Measurements from ENCODE around the gene CCND2. TPM values are rescaled to one million over a fixed set of nuclear protein-coding genes. Genes with fewer than 3 reads are reported as not detected.

The CCND2 gene
- total and polyA plus RNA-seq, 3 experiments from 2014 or later = 72.4 to 792 (median 784) TPM

GRCh38 chr12:4279198-4279690, 5.7 kb downstream of the CCND2 start:
- Mint-ChIP-seq H3K27ac (peak overlapping the region in 7 of 8 donors; percentile 29 to 100 (median 81)), H3K4me3 (peak overlapping the region in 4 of 7 donors; percentile 20 to 65 (median 60)), H3K9me3 (no peaks in the 10 kb centered on the region), H3K36me3 (peaks cover 6 to 92% (median 16%) of the 10 kb centered on the region in 3 donors), H3K4me1 (peaks cover 63 to 86% (median 79%) of the 10 kb centered on the region in 3 donors), H3K27me3 (peaks cover 0 to 2% of the 10 kb centered on the region in 2 donors)
- ChIA-PET POLR2A (interaction anchor here (0.6 to 1.2 kb wide), 2 partner anchors 11 to 169 kb away, joined by 3 to 5 read pairs; no protein-coding TSS in a partner anchor), CTCF (interaction anchor here (1.0 to 7.4 kb wide), 8 partner anchors 10 to 394 kb away, joined by 3 to 133 read pairs (median 48); no protein-coding TSS in a partner anchor)
- Histone ChIP-seq H3K36me3 (ENCODE audit: insufficient read depth, low read length) (peaks cover 74% of the 10 kb centered on the region), H3K9me3 (ENCODE audit: low read length) (no peaks in the 10 kb centered on the region), H3K27me3 (ENCODE audit: insufficient read depth, low read length, poor library complexity, severe bottlenecking) (no peaks in the 10 kb centered on the region), H3K4me3 (ENCODE audit: low read length) (no peak overlapping the region), H3K27ac (ENCODE audit: low read depth, low read length) (no peak overlapping the region), H3K4me1 (ENCODE audit: insufficient read depth, low read length) (peaks cover 64% of the 10 kb centered on the region)
- no peak for DNase-seq

- Histone ChIP-seq H3K36me3 (ENCODE audit: insufficient read depth, low read length) (peaks cover 82% of the 10 kb centered on the region), H3K4me1 (ENCODE audit: insufficient read depth, low read length) (peaks cover 67% of the 10 kb centered on the region), H3K27ac (ENCODE audit: low read depth, low read length) (no peak overlapping the region), H3K27me3 (ENCODE audit: insufficient read depth, low read length, poor library complexity, severe bottlenecking) (no peaks in the 10 kb centered on the region), H3K9me3 (ENCODE audit: low read length) (no peaks in the 10 kb centered on the region), H3K4me3 (ENCODE audit: low read length) (no peak overlapping the region)
- ChIA-PET CTCF (interaction anchor here (5.7 to 7.4 kb wide), 3 partner anchors 137 to 395 kb away, joined by 52 to 133 read pairs (median 115); no protein-coding TSS in a partner anchor), POLR2A (no interaction called here)
- DNase-seq = no peak
- peaks cover 6 to 97% (median 20%) of the 10 kb centered on the region in 3 donors for H3K36me3 Mint-ChIP-seq
- peak overlapping the region in 3 of 7 donors; percentile 45 to 54 (median 54) for H3K4me3 Mint-ChIP-seq
- peaks cover 0 to 2% of the 10 kb centered on the region in 2 donors for H3K27me3 Mint-ChIP-seq
- H3K9me3 Mint-ChIP-seq = no peaks in the 10 kb centered on the region
- peak overlapping the region in 7 of 8 donors; percentile 14 to 100 (median 68) for H3K27ac Mint-ChIP-seq
- H3K4me1 Mint-ChIP-seq = peaks cover 65 to 96% (median 90%) of the 10 kb centered on the region in 3 donors
Observed at GRCh38 chr12:4280351-4281163, 7.0 kb downstream of the CCND2 start.

GRCh38 chr12:4281173-4281654, 7.7 kb downstream of the CCND2 start:
- peaks cover 6 to 97% (median 25%) of the 10 kb centered on the region in 3 donors for H3K36me3 Mint-ChIP-seq
- H3K9me3 ChIP-seq (ENCODE audit: low read length) = no peaks in the 10 kb centered on the region
- H3K27ac Mint-ChIP-seq = peak overlapping the region in 5 of 8 donors; percentile 14 to 77 (median 40)
- ChIA-PET POLR2A (no interaction called here), CTCF (interaction anchor here (7.4 kb wide), 1 partner anchor 285 kb away, joined by 115 read pairs; no protein-coding TSS in a partner anchor)
- H3K9me3 Mint-ChIP-seq = no peaks in the 10 kb centered on the region
- no peak for DNase-seq
- H3K27me3 Mint-ChIP-seq = peaks cover 0 to under 1% of the 10 kb centered on the region in 2 donors
- H3K4me3 Mint-ChIP-seq = no peak overlapping the region
- peaks cover 67% of the 10 kb centered on the region for H3K4me1 ChIP-seq (ENCODE audit: insufficient read depth, low read length)
- peaks cover 84% of the 10 kb centered on the region for H3K36me3 ChIP-seq (ENCODE audit: insufficient read depth, low read length)
- no peak overlapping the region for H3K27ac ChIP-seq (ENCODE audit: low read depth, low read length)
- no peaks in the 10 kb centered on the region for H3K27me3 ChIP-seq (ENCODE audit: insufficient read depth, low read length, poor library complexity, severe bottlenecking)
- peaks cover 65 to 96% (median 90%) of the 10 kb centered on the region in 3 donors for H3K4me1 Mint-ChIP-seq
- no peak overlapping the region for H3K4me3 ChIP-seq (ENCODE audit: low read length)

- Histone ChIP-seq H3K27ac (ENCODE audit: low read depth, low read length) (no peak overlapping the region), H3K36me3 (ENCODE audit: insufficient read depth, low read length) (peaks cover 86% of the 10 kb centered on the region), H3K4me3 (ENCODE audit: low read length) (no peak overlapping the region), H3K4me1 (ENCODE audit: insufficient read depth, low read length) (peaks cover 67% of the 10 kb centered on the region), H3K27me3 (ENCODE audit: insufficient read depth, low read length, poor library complexity, severe bottlenecking) (no peaks in the 10 kb centered on the region), H3K9me3 (ENCODE audit: low read length) (no peaks in the 10 kb centered on the region)
- Mint-ChIP-seq H3K27me3 (no peaks in the 10 kb centered on the region), H3K36me3 (peaks cover 0 to 98% (median 24%) of the 10 kb centered on the region in 3 donors), H3K4me1 (peaks cover 65 to 96% (median 90%) of the 10 kb centered on the region in 3 donors), H3K27ac (peak overlapping the region in 7 of 8 donors; percentile 7 to 84 (median 39)), H3K9me3 (no peaks in the 10 kb centered on the region), H3K4me3 (no peak overlapping the region)
- no peak for DNase-seq
- POLR2A ChIA-PET = no interaction called here
- CTCF ChIA-PET = interaction anchor here (7.4 kb wide), 1 partner anchor 286 kb away, joined by 115 read pairs; no protein-coding TSS in a partner anchor
Observed at GRCh38 chr12:4282103-4282891, 8.7 kb downstream of the CCND2 start.

GRCh38 chr12:4282892-4283511, 9.4 kb downstream of the CCND2 start:
- no peak for DNase-seq
- POLR2A ChIA-PET = no interaction called here
- Mint-ChIP-seq H3K27ac (peak overlapping the region in 6 of 8 donors; percentile 23 to 58 (median 42)), H3K4me3 (no peak overlapping the region), H3K27me3 (no peaks in the 10 kb centered on the region), H3K36me3 (peaks cover 0 to 100% (median 23%) of the 10 kb centered on the region in 3 donors), H3K4me1 (peaks cover 69 to 97% (median 91%) of the 10 kb centered on the region in 3 donors), H3K9me3 (no peaks in the 10 kb centered on the region)
- CTCF ChIA-PET = interaction anchor here (1.2 to 1.3 kb wide), 2 partner anchors 23 to 285 kb away, joined by 3 read pairs; no protein-coding TSS in a partner anchor
- Histone ChIP-seq H3K36me3 (ENCODE audit: insufficient read depth, low read length) (peaks cover 86% of the 10 kb centered on the region), H3K27ac (ENCODE audit: low read depth, low read length) (no peak overlapping the region), H3K4me1 (ENCODE audit: insufficient read depth, low read length) (peaks cover 63% of the 10 kb centered on the region), H3K4me3 (ENCODE audit: low read length) (no peak overlapping the region), H3K9me3 (ENCODE audit: low read length) (no peaks in the 10 kb centered on the region), H3K27me3 (ENCODE audit: insufficient read depth, low read length, poor library complexity, severe bottlenecking) (no peaks in the 10 kb centered on the region)

- no peak for DNase-seq
- H3K27ac Mint-ChIP-seq = peak overlapping the region in 7 of 8 donors; percentile 23 to 82 (median 39)
- Histone ChIP-seq H3K4me3 (ENCODE audit: low read length) (no peak overlapping the region), H3K27me3 (ENCODE audit: insufficient read depth, low read length, poor library complexity, severe bottlenecking) (no peaks in the 10 kb centered on the region), H3K9me3 (ENCODE audit: low read length) (no peaks in the 10 kb centered on the region), H3K36me3 (ENCODE audit: insufficient read depth, low read length) (peaks cover 82% of the 10 kb centered on the region), H3K27ac (ENCODE audit: low read depth, low read length) (no peak overlapping the region), H3K4me1 (ENCODE audit: insufficient read depth, low read length) (peaks cover 56% of the 10 kb centered on the region)
- no peaks in the 10 kb centered on the region for H3K9me3 Mint-ChIP-seq
- peaks cover 0 to 100% (median 27%) of the 10 kb centered on the region in 3 donors for H3K36me3 Mint-ChIP-seq
- ChIA-PET POLR2A (no interaction called here), CTCF (interaction anchor here (1.2 to 1.3 kb wide), 2 partner anchors 22 to 286 kb away, joined by 3 read pairs; no protein-coding TSS in a partner anchor)
- H3K4me3 Mint-ChIP-seq = peak overlapping the region in 2 of 7 donors; percentile 13 to 15
- H3K27me3 Mint-ChIP-seq = no peaks in the 10 kb centered on the region
- H3K4me1 Mint-ChIP-seq = peaks cover 70 to 97% (median 91%) of the 10 kb centered on the region in 3 donors
Observed at GRCh38 chr12:4283512-4284255, 10.1 kb downstream of the CCND2 start.
